GM19324 (cell line): ENCODE results near the gene TEX38.
"Not testable (repeated sequence)": the region's sequence is repeated elsewhere in the genome, so short reads cannot be mapped to it uniquely, and the experiment has no call there.

Experiments used
- ATAC-seq: cut with Tn5 transposase; IDR thresholded peaks from one replicate; pipeline ENCODE4 v1.9.1; 2021; ENCODE audit warnings: mild to moderate bottlenecking, moderate library complexity; ENCODE audit not compliant: unreplicated experiment, low FRiP score

Gene TEX38

GRCh38 chr1:46720319-46720718 lies 48.7 kb downstream of the TEX38 start:
- ATAC-seq = not testable (repeated sequence)

- ATAC-seq = no peak
Observed at GRCh38 chr1:46721204-46721603, 49.5 kb downstream of the TEX38 start.

DNA sequence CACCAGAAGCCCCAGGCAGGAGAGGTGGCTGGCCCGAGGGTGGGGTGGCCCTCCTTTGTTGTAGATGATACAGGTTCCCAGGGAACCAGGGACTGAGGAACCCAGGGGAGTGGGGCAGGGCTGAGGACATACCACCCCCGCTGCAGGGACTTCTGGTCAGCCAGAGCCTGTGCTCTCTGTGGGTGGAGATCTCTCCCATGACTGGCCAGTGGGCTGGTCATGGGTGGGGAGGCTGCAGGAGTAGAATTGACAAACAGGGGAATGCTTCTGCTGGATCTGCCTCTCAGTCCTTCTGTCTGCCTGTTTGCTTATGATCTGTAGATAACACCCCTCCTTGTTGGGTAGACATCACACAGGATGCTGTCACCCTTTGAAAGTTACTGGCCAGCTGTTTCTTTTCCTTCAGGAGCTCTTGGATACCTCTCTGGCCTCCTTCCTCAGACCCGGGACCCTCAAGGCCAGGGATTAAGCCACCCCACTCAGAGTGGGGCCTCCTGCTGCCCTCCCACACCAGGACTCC lies 50.1 kb downstream of the TEX38 start:
- ATAC-seq = no peak
